ENCODE measurements around the gene HSPA9. TPM values are rescaled to one million over a fixed set of nuclear protein-coding genes. Genes with fewer than 3 reads are reported as not detected.

HSPA9 gene
- total RNA-seq, 1 donor from 2014 or later, result 383 TPM

DNA sequence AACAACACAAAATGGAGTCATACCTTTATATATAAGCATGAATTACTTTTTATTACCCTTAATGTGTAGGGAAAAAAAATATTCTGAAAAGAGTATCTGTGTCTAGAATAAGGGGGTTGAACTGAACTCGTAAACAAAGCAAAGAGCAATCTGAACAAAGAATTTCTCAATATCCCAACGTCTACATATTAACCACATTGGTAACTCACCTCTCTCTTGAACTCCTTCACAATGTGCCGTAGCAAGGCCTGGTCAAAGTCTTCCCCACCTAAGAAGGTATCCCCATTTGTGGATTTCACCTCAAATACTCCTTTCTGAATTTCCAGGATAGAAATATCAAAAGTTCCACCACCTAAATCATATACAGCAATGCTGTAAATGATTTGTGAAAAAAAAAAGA lies 8.4 kb downstream of the HSPA9 start:
- Mint-ChIP-seq H3K4me1 (ENCODE audit: low read depth) (peaks cover 43% of the 10 kb centered on the region), H3K9me3 (no peaks in the 10 kb centered on the region), H3K4me3 (no peak overlapping the region), H3K27ac (peak overlapping the region; percentile 36), H3K36me3 (ENCODE audit: low read depth) (peaks cover 65% of the 10 kb centered on the region), H3K27me3 (ENCODE audit: insufficient read depth) (no peaks in the 10 kb centered on the region)
- intact Hi-C loops (cut with micrococcal nuclease), result no loop called here
- DNase-seq (ENCODE audit: low spot score), result no peak

DNA sequence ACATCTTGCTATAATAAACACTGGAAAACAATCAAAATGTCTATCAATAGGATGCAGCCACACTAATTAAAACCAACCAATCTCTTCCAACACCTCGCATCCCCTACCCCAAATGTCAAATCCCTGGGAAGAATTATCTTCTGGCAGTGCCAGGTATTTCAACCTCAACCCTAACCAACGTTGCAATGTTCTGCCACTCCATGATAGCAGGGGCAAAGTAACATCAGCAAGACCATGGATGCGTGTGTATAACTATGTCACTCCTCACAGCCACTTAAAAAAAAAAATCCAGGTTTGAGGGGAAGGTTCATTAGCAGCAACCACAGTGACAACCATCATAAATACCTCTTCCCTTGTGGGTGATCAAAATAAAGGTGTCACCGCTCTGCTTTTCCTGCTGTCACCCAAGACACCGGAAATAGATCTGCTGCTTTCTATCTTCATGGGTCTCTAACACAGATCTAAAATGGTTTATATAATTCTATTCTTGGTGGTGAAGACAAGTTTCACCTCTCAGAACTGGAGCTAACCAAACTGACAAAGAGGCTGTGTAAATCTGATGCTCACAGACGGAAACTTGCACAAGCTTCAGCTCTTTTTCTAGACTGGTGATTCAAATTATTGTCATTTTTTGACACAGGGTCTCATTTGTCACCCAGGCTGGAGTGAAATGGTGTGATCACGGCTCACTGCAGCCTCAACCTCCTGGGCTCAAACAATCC lies 9.9 kb downstream of the HSPA9 start:
- Mint-ChIP-seq H3K36me3 (ENCODE audit: low read depth) (peaks cover 63% of the 10 kb centered on the region), H3K9me3 (no peaks in the 10 kb centered on the region), H3K27ac (peak overlapping the region; percentile 68), H3K4me3 (no peak overlapping the region), H3K27me3 (ENCODE audit: insufficient read depth) (no peaks in the 10 kb centered on the region), H3K4me1 (ENCODE audit: low read depth) (peaks cover 48% of the 10 kb centered on the region)
- no peak for DNase-seq (ENCODE audit: low spot score)
- intact Hi-C loops (cut with micrococcal nuclease), result no loop called here

DNA sequence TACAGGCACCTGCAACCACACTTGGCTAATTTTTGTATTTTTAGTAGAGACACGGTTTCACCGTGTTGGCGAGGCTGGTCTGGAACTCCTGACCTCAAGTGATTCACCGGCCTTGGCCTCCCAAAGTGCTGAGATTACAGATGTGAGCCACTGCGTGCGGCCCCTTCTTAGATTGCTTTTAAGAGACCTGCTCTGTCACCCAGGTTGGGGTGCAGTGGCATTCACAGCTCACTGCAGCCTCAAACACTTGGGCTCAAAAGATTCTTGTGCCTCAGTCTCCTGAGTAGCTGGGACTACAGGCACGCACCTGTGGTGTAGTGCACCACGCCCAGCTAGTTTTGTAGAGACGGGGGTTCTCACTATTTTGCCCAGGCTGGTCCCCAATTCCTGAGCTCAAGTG lies 11.0 kb downstream of the HSPA9 start:
- no peaks in the 10 kb centered on the region for H3K27me3 Mint-ChIP-seq (ENCODE audit: insufficient read depth)
- no peak overlapping the region for H3K27ac Mint-ChIP-seq
- H3K4me3 Mint-ChIP-seq, result no peak overlapping the region
- peaks cover 69% of the 10 kb centered on the region for H3K36me3 Mint-ChIP-seq (ENCODE audit: low read depth)
- intact Hi-C loops (cut with micrococcal nuclease), result no loop called here
- peaks cover 54% of the 10 kb centered on the region for H3K4me1 Mint-ChIP-seq (ENCODE audit: low read depth)
- DNase-seq (ENCODE audit: low spot score), result no peak
- no peaks in the 10 kb centered on the region for H3K9me3 Mint-ChIP-seq

DNA sequence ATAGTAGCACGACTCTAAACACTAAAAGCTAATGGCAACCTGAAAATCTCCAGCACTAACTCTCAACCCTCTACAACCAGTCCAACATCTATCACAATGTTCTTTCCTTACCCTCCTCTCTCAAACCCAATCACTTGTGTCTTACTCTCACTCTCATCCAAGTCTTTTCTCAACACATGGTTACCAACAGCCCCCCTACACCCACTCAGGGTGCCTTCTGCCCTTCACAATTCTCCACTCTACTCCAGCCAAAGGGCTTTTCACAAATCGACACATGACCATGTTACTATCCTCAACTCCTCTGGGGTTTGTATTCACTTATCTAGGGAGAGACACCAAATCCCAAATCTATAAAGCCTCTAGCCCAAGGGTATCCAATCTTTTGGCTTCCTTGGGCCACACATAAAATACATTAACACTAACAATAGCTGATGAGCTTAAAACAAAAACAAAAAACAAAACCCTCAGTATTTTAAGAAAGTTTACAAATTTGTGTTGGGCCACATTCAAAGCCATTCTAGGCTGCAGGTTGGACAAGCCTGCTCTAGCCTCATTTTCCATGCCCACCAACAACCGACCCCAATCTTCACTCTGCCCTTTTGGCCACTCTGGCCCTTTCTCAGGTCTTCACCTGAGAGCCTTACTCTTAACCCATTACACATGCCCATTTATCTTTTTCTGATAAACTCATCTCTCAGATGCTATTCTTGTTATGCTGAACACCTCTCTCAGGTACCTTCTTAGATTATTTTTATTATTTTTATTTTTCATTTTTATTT lies 11.7 kb downstream of the HSPA9 start:
- Mint-ChIP-seq H3K4me3 (no peak overlapping the region), H3K36me3 (ENCODE audit: low read depth) (peaks cover 69% of the 10 kb centered on the region), H3K4me1 (ENCODE audit: low read depth) (peaks cover 53% of the 10 kb centered on the region), H3K9me3 (no peaks in the 10 kb centered on the region), H3K27ac (peak overlapping the region; percentile 32), H3K27me3 (ENCODE audit: insufficient read depth) (no peaks in the 10 kb centered on the region)
- DNase-seq (ENCODE audit: low spot score), result no peak
- intact Hi-C loops (cut with micrococcal nuclease), result no loop called here

DNA sequence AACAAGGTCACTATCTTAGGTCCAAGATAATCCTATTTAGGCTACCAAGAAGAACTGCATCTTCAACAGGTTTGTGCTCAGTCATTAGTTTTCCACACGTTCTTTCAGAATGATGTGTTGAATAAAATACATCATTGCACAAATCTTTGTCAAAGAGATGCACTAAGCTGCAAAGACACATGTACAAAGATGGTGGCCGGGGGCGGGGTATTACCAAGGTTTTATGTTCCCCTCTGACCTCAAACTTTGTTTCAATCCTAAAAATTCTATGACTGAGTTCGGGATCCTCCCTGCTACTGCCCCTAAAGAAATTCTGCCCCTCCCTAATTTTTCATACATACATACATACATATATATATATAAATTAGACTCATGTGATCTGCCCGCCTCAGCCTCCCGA lies 14.2 kb downstream of the HSPA9 start:
- H3K9me3 Mint-ChIP-seq, result no peaks in the 10 kb centered on the region
- no peak overlapping the region for H3K27ac Mint-ChIP-seq
- intact Hi-C loops (cut with micrococcal nuclease), result no loop called here
- no peak overlapping the region for H3K4me3 Mint-ChIP-seq
- H3K4me1 Mint-ChIP-seq (ENCODE audit: low read depth), result peaks cover 36% of the 10 kb centered on the region
- H3K36me3 Mint-ChIP-seq (ENCODE audit: low read depth), result peaks cover 70% of the 10 kb centered on the region
- DNase-seq (ENCODE audit: low spot score), result no peak
- no peaks in the 10 kb centered on the region for H3K27me3 Mint-ChIP-seq (ENCODE audit: insufficient read depth)

DNA sequence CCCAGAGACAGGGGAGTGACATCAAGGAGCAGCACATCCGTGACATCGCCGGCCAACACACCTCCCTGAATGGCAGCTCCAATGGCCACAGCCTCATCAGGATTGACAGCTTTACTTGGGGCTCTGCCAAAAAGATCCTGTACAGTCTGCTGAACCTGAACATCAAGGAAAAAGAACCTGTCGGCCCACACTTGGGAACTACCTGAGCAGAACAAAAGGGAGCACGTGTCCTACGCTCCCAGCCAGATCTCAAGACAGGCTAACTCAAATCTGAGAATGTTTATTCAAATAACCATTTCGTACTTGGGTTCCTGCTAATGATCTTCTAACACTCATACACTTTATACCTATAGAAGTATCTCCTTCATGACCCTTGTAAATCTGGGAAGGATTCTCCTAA lies 15.3 kb downstream of the HSPA9 start:
- no peak for DNase-seq (ENCODE audit: low spot score)
- Mint-ChIP-seq H3K36me3 (ENCODE audit: low read depth) (peaks cover 69% of the 10 kb centered on the region), H3K27ac (no peak overlapping the region), H3K27me3 (ENCODE audit: insufficient read depth) (no peaks in the 10 kb centered on the region), H3K4me1 (ENCODE audit: low read depth) (peaks cover 30% of the 10 kb centered on the region), H3K9me3 (no peaks in the 10 kb centered on the region), H3K4me3 (no peak overlapping the region)
- intact Hi-C loops (cut with micrococcal nuclease), result no loop called here

DNA sequence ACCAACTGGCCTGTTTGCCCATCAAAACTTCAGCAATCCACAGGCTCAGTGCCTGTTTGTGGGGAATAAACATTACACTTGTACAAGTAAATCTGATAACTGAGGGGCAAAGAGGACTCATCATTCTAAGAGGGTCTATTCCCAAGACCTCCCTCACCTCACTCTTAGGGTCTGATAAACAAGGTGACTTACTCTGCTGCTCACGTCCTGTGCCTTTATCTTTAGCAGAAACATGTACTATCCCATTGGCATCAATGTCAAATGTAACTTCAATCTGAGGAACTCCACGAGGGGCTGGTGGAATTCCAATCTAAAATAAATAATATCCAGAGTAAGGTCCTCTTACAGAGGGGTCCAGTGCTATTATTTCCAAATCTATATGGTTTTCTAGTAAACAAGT lies 17.5 kb downstream of the HSPA9 start:
- Mint-ChIP-seq H3K4me1 (ENCODE audit: low read depth) (peaks cover 19% of the 10 kb centered on the region), H3K4me3 (no peak overlapping the region), H3K36me3 (ENCODE audit: low read depth) (peaks cover 71% of the 10 kb centered on the region), H3K9me3 (no peaks in the 10 kb centered on the region), H3K27me3 (ENCODE audit: insufficient read depth) (no peaks in the 10 kb centered on the region), H3K27ac (no peak overlapping the region)
- no peak for DNase-seq (ENCODE audit: low spot score)
- intact Hi-C loops (cut with micrococcal nuclease), result no loop called here

DNA sequence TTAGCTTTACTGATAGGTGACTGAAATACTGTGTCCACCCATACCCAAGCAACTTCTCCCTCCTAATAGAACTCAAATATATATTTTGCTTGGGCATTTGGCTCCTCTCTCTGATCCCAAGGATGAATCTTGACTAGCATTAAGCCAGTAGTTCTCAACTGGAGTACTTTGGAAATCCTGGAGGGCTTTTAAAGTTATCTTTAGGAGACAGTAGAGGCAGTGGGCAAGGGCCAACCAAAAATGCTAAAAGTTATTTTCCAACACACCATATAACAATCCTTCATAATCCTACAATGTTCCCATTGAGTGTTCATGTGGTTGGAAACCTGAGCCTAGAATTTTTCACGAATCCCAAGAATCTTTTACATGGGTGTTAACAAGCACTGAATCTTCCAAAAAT lies 21.1 kb downstream of the HSPA9 start:
- no peaks in the 10 kb centered on the region for H3K9me3 Mint-ChIP-seq
- intact Hi-C loops (cut with micrococcal nuclease), result no loop called here
- H3K27me3 Mint-ChIP-seq (ENCODE audit: insufficient read depth), result no peaks in the 10 kb centered on the region
- no peak overlapping the region for H3K27ac Mint-ChIP-seq
- peaks cover 53% of the 10 kb centered on the region for H3K36me3 Mint-ChIP-seq (ENCODE audit: low read depth)
- no peak for DNase-seq (ENCODE audit: low spot score)
- H3K4me1 Mint-ChIP-seq (ENCODE audit: low read depth), result peaks cover 11% of the 10 kb centered on the region
- H3K4me3 Mint-ChIP-seq, result no peak overlapping the region

DNA sequence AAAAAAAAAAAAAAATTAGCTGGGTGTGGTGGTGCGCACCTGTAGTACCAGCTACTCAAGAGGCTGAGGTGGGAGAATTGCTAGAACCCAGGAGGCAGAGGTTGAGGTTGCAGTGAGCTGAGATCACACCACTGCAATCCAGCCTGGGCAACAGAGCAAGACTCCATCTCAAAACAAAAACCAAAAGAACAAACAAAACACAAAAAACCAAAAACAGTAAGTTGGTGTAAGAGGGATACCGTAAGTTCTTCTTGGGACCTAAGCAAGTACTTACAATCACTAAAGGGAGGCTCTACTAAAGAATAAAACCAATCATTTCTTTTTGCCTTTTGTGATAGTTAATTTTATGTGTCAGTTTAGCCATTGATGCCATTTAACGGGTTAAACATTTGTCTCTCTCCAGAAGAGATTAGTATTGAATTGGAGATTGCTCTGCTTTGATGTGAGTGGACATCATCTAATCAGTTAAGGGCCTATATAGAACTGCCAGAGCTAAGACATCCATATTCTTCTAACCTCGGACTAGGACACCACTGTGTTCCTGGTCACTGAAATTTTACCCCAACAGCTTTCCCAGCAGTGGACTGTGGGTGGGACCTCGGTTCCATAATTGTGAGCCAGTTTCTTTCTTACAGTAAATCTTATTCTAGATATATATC lies 21.6 kb downstream of the HSPA9 start:
- Mint-ChIP-seq H3K27ac (peak overlapping the region; percentile 44), H3K4me3 (no peak overlapping the region), H3K36me3 (ENCODE audit: low read depth) (peaks cover 48% of the 10 kb centered on the region), H3K27me3 (ENCODE audit: insufficient read depth) (no peaks in the 10 kb centered on the region), H3K4me1 (ENCODE audit: low read depth) (peaks cover 9% of the 10 kb centered on the region), H3K9me3 (no peaks in the 10 kb centered on the region)
- no peak for DNase-seq (ENCODE audit: low spot score)
- intact Hi-C loops (cut with micrococcal nuclease), result no loop called here

DNA sequence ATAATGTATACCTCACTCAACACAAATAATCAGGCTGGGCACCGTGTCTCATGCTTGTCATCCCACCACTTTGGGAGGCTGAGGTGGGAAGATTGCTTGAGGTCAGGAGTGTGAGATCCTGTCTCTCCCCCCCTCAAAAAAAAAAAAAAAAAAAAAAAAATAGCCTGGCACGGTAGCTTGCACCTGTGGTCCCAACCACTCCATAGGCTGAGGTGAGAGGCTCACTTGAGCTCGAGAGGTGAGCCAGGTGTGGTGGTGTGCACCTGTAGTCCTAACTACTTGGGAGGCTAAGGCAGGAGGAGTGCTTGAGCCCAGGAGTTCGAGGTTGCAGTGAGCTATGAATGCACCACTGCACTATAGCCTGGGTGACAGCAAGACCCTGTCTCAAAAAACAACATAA lies 22.5 kb downstream of the HSPA9 start:
- peaks cover 42% of the 10 kb centered on the region for H3K36me3 Mint-ChIP-seq (ENCODE audit: low read depth)
- H3K27me3 Mint-ChIP-seq (ENCODE audit: insufficient read depth), result no peaks in the 10 kb centered on the region
- H3K27ac Mint-ChIP-seq, result no peak overlapping the region
- H3K4me1 Mint-ChIP-seq (ENCODE audit: low read depth), result peaks cover 18% of the 10 kb centered on the region
- intact Hi-C loops (cut with micrococcal nuclease), result no loop called here
- DNase-seq (ENCODE audit: low spot score), result no peak
- H3K4me3 Mint-ChIP-seq, result no peak overlapping the region
- no peaks in the 10 kb centered on the region for H3K9me3 Mint-ChIP-seq

DNA sequence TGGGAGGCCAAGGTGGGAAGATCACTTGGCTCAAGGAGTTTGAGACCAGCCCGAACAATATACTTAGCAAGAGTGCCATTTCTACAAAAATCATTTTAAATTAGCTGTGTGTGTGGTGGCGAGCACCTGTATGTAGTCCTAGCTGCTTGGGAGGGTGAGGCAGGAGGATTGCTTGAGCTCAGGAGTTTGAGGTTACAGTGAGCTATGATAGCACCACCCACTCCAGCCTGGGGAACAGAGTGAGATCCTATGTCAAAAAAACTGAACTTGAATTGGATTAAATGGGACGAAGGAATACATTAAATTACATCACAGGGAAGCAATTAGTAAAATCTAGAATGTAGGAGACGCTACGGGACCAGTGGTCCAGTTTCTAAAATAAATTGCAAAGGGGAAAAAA lies 25.8 kb downstream of the HSPA9 start:
- Mint-ChIP-seq H3K27ac (peak overlapping the region; percentile 4), H3K4me3 (no peak overlapping the region), H3K9me3 (no peaks in the 10 kb centered on the region), H3K36me3 (ENCODE audit: low read depth) (peaks cover 23% of the 10 kb centered on the region), H3K27me3 (ENCODE audit: insufficient read depth) (no peaks in the 10 kb centered on the region), H3K4me1 (ENCODE audit: low read depth) (peaks cover 30% of the 10 kb centered on the region)
- intact Hi-C loops (cut with micrococcal nuclease), result loop anchor here (2.0 to 10.0 kb wide), 3 partner anchors 369 to 1015 kb away; partner anchors contain the start of genes HNRNPA0 and UBE2D2
- DNase-seq (ENCODE audit: low spot score), result no peak

DNA sequence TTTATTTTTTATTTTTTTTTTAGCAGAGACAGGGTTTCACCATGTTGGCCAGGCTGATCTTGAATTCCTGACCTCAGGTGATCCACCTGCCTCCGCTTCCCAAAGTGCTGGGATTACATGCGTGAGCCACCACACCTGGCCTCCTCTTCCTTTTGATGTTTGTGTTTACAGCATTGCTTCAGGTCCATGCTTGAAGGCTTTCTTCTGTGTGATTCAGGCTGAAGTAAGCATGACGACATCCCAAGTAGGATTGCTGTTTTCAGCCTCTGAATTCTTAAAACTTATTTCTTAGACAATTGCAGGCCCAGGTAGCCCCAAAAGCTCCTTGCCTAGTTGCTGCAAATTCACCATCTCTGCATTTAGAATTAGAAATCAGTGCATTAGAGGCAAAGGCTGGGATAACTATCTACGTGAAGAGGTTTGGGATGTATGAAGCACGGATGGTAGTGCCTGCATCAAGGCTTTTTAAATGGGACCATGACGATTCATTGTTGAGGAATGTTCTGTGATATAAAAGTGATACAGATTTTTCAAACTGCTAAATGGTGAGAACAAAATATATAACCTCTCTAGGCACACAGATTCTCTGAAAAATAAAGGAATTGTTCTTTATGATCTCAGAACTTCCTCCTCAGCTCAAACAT lies 29.2 kb downstream of the HSPA9 start:
- peaks cover 43% of the 10 kb centered on the region for H3K4me1 Mint-ChIP-seq (ENCODE audit: low read depth)

More for the DNA sequence above, 29.2 kb downstream of the HSPA9 start:
- Mint-ChIP-seq H3K27me3 (ENCODE audit: insufficient read depth) (no peaks in the 10 kb centered on the region), H3K9me3 (no peaks in the 10 kb centered on the region), H3K4me3 (peak overlapping the region; percentile 24), H3K27ac (peak overlapping the region; percentile 13), H3K36me3 (ENCODE audit: low read depth) (peaks cover 27% of the 10 kb centered on the region)
- intact Hi-C loops (cut with micrococcal nuclease), result loop anchor here (10.0 kb wide), 2 partner anchors 791 to 1019 kb away; partner anchors contain the start of genes HNRNPA0 and UBE2D2
- DNase-seq (ENCODE audit: low spot score), result no peak

All from activated T-helper 1 cell treated with anti-CD3 and anti-CD28 coated beads, Interleukin-12 subunit alpha, Interleukin-12 subunit beta, Interleukin-2, Interleukin-4 antibody, amounts not matched to agents 30 ng/mL and 10 ng/mL and 1 ng/mL, durations not matched to agents 14 hours and 24 hours and 36 hours (primary cell).